ENCODE data around the gene TBC1D10B. TPM values are rescaled to one million over a fixed set of nuclear protein-coding genes. Genes with fewer than 3 reads are reported as not detected.

Gene TBC1D10B
- polyA plus RNA-seq, 3 donors, result 12.2 to 36.0 (median 13.8) TPM

GRCh38 chr16:30409125-30410060 lies 39.1 kb upstream of the TBC1D10B start:
- peak overlapping the region; percentile 39 for H2AFZ ChIP-seq (ENCODE audit: insufficient read depth, low read depth, low read length, poor library complexity, severe bottlenecking)
- H3K9ac ChIP-seq (ENCODE audit: insufficient read depth, low read length, poor library complexity, severe bottlenecking), result no peak overlapping the region
- H3K4me2 ChIP-seq (replicated peaks; ENCODE audit: extremely low read depth, low read length, poor library complexity, severe bottlenecking), result no peak overlapping the region
- Mint-ChIP-seq H3K9me3 (peaks cover 0 to 2% (median 0%) of the 10 kb centered on the region in 7 donors), H3K27me3 (ENCODE audit: low read depth in 3 of 3) (peaks cover 0 to 3% (median 0%) of the 10 kb centered on the region in 3 donors), H3K4me1 (peaks cover 21% of the 10 kb centered on the region), H3K4me3 (no peak overlapping the region), H3K27ac (peak overlapping the region in 3 of 7 donors; percentile 54 to 74 (median 71)), H3K36me3 (peaks cover 7 to 10% of the 10 kb centered on the region in 2 donors)
- no peaks in the 10 kb centered on the region for H3K27me3 ChIP-seq (ENCODE audit: control insufficient read depth in 2 of 2, insufficient read depth in 2 of 2, low read length in 2 of 2)
- no peak overlapping the region for H3K4me3 ChIP-seq (replicated peaks in 1 of 3; ENCODE audit: low read depth in 2 of 3, low read length in 3 of 3)
- H3K9me3 ChIP-seq (replicated peaks in 1 of 2; ENCODE audit: control insufficient read depth in 1 of 2, insufficient read depth in 1 of 2, low read length in 2 of 2), result no peaks in the 10 kb centered on the region
- 33% methylated on average over 9 of the region's 15 CpGs for WGBS (ENCODE audit: insufficient coverage)
- peak overlapping the region in 1 of 2 donors; percentile 1 for H3K27ac ChIP-seq (ENCODE audit: low read depth in 1 of 2, low read length in 2 of 2)
- no peaks in the 10 kb centered on the region for H3K79me2 ChIP-seq (ENCODE audit: insufficient read depth, low read length)
- H3K4me1 ChIP-seq (ENCODE audit: control insufficient read depth in 1 of 2, insufficient read depth in 2 of 2, low read length in 2 of 2), result peaks cover 17 to 30% of the 10 kb centered on the region in 2 donors
- peak; percentile 92 for TF ChIP-seq CTCF (IDR thresholded peaks at IDR 0.05)
- peaks cover 0 to 9% of the 10 kb centered on the region in 2 donors for H3K36me3 ChIP-seq (replicated peaks in 1 of 2; ENCODE audit: control insufficient read depth in 1 of 2, insufficient read depth in 2 of 2, low read length in 2 of 2)
- DNase-seq, result peak; percentile 82 to 85 (median 82)
- intact Hi-C loops (cut with micrococcal nuclease), result loop anchor here (2.0 to 10.0 kb wide), 3 partner anchors 39 to 72 kb away; partner anchors contain the start of genes CD2BP2 (in 1 of the 2) and TBC1D10B (in 1 of the 2)
- no peaks in the 10 kb centered on the region for H4K20me1 ChIP-seq (ENCODE audit: insufficient read depth, low read length)

GRCh38 chr16:30407804-30408534 lies 37.7 kb upstream of the TBC1D10B start:
- Histone ChIP-seq H3K9ac (ENCODE audit: insufficient read depth, low read length, poor library complexity, severe bottlenecking) (peak overlapping the region; percentile 64), H3K27me3 (ENCODE audit: control insufficient read depth in 2 of 2, insufficient read depth in 2 of 2, low read length in 2 of 2) (no peaks in the 10 kb centered on the region), H3K9me3 (replicated peaks in 1 of 2; ENCODE audit: control insufficient read depth in 1 of 2, insufficient read depth in 1 of 2, low read length in 2 of 2) (no peaks in the 10 kb centered on the region), H3K79me2 (ENCODE audit: insufficient read depth, low read length) (no peaks in the 10 kb centered on the region), H2AFZ (ENCODE audit: insufficient read depth, low read depth, low read length, poor library complexity, severe bottlenecking) (peak overlapping the region; percentile 91), H3K4me2 (replicated peaks; ENCODE audit: extremely low read depth, low read length, poor library complexity, severe bottlenecking) (peak overlapping the region; percentile 85), H3K27ac (ENCODE audit: low read depth in 1 of 2, low read length in 2 of 2) (peak overlapping the region in 1 of 2 donors; percentile 8), H3K4me1 (ENCODE audit: control insufficient read depth in 1 of 2, insufficient read depth in 2 of 2, low read length in 2 of 2) (peaks cover 24 to 38% of the 10 kb centered on the region in 2 donors), H3K4me3 (replicated peaks in 1 of 3; ENCODE audit: low read depth in 2 of 3, low read length in 3 of 3) (peak overlapping the region; percentile 51 to 74 (median 58)), H3K36me3 (replicated peaks in 1 of 2; ENCODE audit: control insufficient read depth in 1 of 2, insufficient read depth in 2 of 2, low read length in 2 of 2) (peaks cover 0 to 9% of the 10 kb centered on the region in 2 donors), H4K20me1 (ENCODE audit: insufficient read depth, low read length) (no peaks in the 10 kb centered on the region)
- Mint-ChIP-seq H3K27me3 (ENCODE audit: low read depth in 3 of 3) (peaks cover 0 to 3% (median 1%) of the 10 kb centered on the region in 3 donors), H3K4me1 (peaks cover 27% of the 10 kb centered on the region), H3K27ac (peak overlapping the region in 2 of 7 donors; percentile 55 to 73), H3K4me3 (peak overlapping the region; percentile 69 to 74), H3K9me3 (peaks cover 0 to 2% (median 0%) of the 10 kb centered on the region in 7 donors), H3K36me3 (peaks cover 3 to 5% of the 10 kb centered on the region in 2 donors)
- no peak for TF ChIP-seq CTCF (IDR thresholded peaks at IDR 0.05)
- intact Hi-C loops (cut with micrococcal nuclease), result loop anchor here (2.0 to 10.0 kb wide), 3 partner anchors 37 to 71 kb away; partner anchors contain the start of genes CD2BP2 (in 1 of the 2) and TBC1D10B (in 1 of the 2)
- DNase-seq, result no peak
- WGBS (ENCODE audit: insufficient coverage), result 82% methylated on average over 4 of the region's 19 CpGs
